ENCODE measurements around the gene PLA2G4D. TPM values are rescaled to one million over a fixed set of nuclear protein-coding genes. Genes with fewer than 3 reads are reported as not detected.

PLA2G4D gene
- polyA plus RNA-seq, 1 donor = 0.08 TPM

GRCh38 chr15:42088801-42089640 lies 5.3 kb downstream of the PLA2G4D start:
- no peak for DNase-seq

DNA sequence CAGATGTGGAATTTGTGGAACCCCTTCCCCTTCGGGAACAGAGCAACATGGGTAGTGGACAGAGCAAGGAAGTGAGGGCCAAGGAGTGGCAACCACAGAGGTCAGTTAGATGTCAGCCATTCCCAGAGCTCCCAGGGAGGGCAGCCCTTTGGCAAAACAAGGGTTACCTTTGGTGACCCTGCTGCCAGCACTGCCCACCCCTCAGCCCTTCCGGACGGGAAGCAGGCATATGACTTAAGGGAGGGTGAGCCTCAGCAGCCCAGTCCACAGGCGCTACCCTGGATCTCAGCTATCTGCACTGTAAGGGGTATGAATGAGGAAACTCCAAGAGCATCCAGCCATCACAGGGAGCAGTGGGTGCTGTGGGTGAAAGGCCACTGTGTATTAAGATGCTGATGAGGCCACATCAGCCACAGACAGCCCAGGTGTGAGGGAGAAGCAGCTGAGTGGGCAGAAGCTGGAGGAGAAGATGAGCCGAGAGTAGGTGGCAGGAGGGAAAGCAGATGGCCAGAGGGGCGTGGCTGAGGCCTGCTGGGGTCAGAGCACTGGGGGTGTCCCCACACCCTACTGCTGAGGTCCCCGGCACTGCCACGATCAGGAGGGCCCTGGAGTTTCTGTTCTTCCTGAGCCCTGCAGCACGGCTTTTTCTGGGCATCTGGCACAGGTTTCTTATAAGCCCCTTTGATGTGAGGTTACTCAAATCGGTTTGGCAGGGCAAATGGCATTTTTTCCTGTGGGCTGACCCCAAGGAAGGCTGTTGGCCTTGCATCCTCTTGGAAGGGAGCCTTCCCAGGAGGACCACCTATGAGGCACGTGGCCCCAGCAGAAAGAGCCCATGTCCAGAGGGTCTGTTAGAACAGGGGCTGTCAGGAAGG lies 6.2 kb downstream of the PLA2G4D start:
- DNase-seq = no peak

DNA sequence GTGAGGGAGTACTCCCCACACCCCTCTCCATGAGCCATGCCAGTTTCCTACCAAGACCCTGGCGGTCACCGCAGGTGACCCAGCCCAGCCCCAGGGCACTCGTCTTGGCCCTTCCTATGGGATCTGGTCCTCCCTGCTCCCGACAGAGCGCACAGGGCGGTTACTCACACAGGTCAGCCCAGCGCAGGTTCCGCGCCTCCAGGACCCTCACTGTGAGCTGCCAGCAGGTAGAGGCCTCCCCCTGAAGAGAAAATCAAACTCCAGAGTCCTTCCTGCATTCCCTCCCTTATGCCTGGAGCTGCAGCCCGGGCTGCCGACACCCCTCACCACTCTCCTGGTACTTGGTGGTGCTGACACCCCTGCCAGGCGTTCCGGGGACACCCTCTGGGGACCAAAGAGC lies 6.9 kb downstream of the PLA2G4D start:
- DNase-seq = no peak

DNA sequence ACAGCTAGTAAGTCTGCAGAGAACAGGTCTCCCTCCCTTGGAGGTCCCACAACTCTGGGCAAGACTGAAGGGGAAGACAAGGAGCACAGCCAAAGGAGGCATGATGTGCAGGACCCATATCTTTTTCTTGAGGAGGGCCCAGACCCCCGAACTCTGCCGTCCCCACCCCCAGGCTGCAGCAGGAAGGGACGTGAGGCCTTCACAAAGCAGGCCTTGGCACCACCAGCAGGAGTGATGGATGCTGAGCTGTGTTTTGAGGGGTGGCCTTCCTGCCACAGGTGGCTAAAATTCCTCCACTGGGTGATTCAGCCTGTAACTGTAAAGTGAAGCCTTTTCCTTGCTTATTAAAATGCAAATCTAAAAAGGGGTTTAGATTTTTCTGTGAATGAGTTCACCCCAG lies 8.6 kb downstream of the PLA2G4D start:
- DNase-seq = no peak

- no peak for DNase-seq
Measured at GRCh38 chr15:42085236-42085605, 9.1 kb downstream of the PLA2G4D start.

DNA sequence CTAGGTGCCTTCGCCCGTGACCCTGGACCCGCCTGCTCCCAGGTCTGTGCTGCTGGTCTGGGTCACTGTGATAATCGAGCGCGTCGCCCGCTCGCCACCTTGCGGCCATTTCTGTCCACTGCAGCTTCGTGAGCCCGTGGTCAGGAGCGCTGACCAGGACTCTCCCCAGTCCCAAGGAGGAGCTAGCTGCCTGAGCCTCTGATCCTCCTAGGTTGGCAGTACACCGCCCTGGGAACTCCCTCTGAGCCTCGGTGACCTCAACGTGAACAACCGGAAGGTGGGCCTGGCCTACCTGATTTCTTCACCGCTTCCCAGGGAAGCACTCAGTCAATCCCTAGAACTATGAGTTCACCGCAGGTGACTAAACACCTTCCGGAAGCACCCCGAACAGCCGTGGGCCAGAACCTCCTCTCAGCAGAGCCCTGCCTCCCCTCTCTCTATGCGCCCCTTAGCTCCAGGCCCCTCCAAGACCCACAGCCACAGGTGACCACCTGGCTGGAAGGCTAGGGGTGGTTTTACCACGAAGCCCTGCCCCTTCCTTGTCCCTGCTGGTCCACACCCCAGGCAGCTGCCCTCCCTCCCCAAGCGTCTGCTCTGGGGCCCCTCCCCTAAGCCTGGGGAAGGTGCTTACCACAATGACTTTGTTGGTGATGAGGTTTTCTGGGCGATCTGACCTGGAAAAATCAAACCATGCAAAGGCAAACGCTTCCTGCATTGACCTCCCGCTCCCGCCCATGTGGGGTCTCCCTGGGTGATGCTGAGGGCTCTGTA lies 9.7 kb downstream of the PLA2G4D start:
- DNase-seq = peak; percentile 54

- DNase-seq = no peak
Measured at GRCh38 chr15:42083916-42084315, 10.4 kb downstream of the PLA2G4D start.

DNA sequence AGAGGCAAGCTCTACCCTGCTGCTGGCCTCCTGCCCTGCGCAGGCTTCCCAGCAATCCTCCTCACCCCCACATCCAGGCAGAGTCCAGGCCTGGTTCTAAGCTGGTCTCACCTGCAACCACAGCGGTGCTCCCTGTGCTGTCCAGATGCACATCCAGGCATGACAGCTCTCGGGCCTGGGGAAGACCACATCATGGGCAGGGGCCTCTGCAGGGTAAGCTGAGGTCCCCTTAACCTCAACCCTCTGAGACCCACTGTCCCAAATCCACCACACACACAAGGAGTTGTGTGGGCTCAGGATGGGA lies 10.8 kb downstream of the PLA2G4D start:
- no peak for DNase-seq

- no peak for DNase-seq
Measured at GRCh38 chr15:42082823-42083604, 11.3 kb downstream of the PLA2G4D start.

DNA sequence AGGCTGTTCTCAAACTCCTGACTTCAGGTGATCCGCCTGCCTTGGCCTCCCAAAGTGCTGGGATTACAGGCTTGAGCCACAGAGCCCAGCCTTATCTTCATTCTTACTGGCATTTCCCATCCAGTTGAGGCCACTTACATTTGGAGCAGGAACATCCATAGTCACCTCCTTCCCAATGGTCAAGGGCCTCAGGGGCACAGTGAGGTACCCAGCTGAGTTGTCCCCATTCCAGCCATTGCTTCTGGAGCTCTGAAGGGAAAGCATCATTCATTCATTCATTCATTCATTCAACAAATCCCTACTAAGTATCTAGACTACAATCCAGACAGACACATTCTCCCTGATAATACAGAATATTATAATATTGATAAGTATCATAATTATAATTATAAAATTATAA lies 12.2 kb downstream of the PLA2G4D start:
- no peak for DNase-seq

- DNase-seq = no peak
Measured at GRCh38 chr15:42080919-42081830, 13.2 kb downstream of the PLA2G4D start.

DNA sequence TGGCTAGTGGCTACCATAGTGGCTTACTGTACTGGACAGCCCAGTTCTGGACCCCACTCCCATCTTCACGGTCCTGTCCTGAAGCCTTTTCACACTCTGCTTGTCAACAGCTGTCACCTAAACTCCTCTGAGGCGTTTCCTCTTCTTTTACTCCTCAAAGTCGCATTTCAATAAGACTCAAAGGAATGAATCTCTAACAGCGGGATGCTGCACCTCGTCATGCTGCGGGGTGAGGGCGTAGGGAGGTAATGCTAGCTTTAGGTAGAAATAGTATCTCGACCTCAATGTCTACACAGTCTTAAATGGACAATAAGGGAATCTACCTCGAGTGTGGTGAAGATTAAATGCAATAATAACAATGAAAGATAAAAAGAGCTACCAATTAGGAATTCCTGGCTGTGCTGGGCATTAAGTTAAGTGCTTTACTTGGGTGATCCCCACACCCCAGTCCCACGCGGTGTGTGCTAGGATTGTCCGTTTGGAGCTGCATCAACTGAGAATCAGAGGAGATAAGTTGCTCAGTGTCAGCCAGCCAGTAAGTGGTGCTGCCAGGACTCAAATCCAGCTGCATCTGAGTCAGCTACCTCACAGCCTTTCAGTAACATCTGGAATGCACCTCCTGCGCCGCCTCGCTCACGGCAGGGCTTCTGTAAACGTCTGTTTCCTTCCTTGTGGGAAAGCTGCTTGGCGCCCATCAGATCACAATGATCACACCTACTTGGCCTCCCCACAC lies 14.0 kb downstream of the PLA2G4D start:
- DNase-seq = no peak

DNA sequence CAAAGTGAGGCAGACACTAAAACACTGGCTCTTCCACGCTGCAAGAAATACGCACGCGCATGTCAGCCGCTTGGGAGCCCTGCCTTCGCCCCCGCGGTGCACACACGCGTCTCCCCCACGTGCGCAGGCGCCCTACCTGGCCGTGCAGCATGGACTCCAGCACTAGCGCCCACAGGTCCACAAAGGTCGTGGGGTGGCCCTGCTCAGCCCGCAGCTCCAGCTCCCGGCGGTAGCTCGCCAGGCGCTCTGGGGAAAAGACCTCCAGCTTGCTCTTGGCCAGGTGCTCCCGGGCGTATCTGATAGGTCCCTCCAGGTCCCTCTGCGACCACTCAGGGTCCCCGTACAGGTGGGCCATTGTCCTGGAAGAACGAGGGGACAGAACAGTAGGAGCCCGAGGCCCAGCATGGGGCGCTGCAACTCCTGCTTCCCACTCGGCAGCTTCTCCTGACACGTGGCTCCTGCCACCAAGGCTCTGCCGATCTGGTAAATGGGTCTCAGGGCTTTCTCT lies 14.9 kb downstream of the PLA2G4D start:
- DNase-seq = no peak

GRCh38 chr15:42078903-42079302 lies 15.5 kb downstream of the PLA2G4D start:
- no peak for DNase-seq

DNA sequence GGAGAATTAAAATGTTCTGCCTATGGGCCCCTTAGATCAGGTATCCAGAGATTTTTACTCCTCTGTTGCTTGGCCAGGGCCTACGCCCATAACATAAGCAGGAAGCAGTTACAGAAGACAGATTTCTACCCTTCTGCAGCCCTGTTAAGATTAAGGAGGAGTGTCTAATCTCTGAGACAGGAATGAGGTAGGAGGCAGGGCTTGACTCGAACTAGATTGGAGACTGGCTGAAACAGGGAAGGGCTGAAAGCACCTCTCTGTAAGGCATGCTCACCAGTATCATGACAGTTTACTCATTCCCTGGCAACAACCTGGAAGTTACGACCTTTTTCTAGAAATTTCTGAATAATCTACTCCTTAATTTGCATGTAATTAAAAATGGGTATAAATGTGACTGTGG lies 16.7 kb downstream of the PLA2G4D start:
- no peak for DNase-seq

DNA sequence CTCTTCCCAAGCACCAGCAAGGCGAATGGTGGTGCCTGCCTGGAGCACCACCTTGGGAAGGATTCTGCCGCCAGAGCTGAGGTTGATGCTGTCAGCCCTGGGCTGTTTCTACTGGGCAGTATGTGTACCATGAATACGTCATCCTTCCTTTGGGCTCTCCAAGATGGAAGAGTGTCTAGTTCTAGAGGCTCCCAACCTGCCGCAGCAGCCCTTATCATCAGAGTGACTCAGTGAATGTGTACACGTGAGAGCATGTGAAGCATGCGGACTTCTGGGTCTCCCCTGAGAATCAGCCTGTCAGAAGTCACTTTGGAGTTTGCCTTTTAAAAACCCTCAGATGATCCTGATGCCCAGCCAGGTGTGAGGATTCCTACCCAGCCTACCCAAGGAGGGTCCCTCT lies 20.9 kb downstream of the PLA2G4D start:
- no peak for DNase-seq

DNA sequence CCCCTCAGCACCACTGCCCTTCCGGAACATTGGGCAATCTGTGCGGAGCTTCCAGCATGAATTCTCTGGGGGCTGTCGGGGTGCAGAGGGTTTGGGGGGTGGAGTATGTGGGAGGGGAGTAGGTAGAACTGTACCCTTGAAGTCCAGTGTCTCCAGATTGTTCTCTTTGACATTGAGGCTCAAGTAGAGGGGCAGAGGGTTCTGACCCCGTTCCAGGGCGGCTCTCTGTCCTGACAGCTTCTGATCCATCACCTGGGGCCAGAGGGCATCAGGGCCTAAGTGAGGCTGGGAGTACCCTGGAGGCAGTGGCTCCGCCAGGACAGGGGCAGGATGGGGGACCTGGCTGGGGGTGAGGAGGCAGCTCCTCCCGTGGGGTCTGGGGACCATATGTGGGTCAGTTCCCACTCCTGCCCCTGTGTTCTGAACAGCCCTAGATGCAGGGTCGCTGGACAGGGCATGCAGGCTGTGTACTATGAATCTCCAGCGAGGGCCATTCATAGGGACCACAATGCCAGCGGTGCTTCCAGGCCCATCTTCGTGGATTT lies 22.1 kb downstream of the PLA2G4D start:
- DNase-seq = no peak

- no peak for DNase-seq
Measured at GRCh38 chr15:42071717-42072116, 22.6 kb downstream of the PLA2G4D start.

DNA sequence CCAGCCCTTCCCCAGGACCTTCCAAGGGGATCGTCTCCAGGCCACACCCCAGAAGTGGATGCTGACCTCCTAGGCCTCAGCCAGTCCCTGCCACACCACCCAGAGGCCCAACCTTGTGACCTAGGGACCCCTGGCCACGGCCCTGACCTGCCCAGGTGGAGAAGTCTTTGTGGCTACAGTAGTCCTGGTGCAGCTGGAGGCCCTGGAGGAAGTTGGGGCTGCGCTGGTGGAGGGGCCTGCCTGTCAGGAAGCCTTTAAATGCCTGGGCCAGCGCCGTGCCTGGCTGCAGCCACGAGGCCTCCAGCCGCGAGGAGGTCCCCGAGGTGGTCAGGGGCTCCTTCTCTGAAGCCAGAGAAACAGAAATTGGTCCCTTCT lies 23.4 kb downstream of the PLA2G4D start:
- no peak for DNase-seq

Measured in hindlimb muscle (tissue), 1 donor.